Measurements from ENCODE around the gene ZNF831. TPM values are rescaled to one million over a fixed set of nuclear protein-coding genes. Genes with fewer than 3 reads are reported as not detected.

Gene ZNF831
- total and polyA plus RNA-seq, 10 of the 15 experiments (the other 5 are each of a cell fraction or from before 2014, with no cell fraction given), result 0.01 to 0.97 (median 0.23) TPM

GRCh38 chr20:59191036-59191755 lies 27.6 kb downstream of the ZNF831 start:
- 54% methylated on average over 40 of the region's 40 CpGs for WGBS (ENCODE audit: insufficient coverage, insufficient replicate concordance, low lambda C conversion rate, missing lambda C conversion rate)
- H3K27me3 ChIP-seq (replicated peaks in 1 of 2; ENCODE audit: control insufficient read depth in 2 of 2, insufficient read depth in 2 of 2, low read length in 1 of 2), result peaks cover 0 to 1% of the 10 kb centered on the region in 2 experiments; a peak in 2 of 4 replicates
- H3K79me2 ChIP-seq (ENCODE audit: control insufficient read depth, insufficient read depth, low read length), result no peaks in the 10 kb centered on the region
- no peak for ATAC-seq
- POLR2A ChIA-PET, result no interaction called here
- BruUV-seq (replicated peaks), result no TSS peak
- SMC1A ChIA-PET (ENCODE audit: uncharacterized antibody, unreplicated experiment), result no interaction called here
- H3K4me3 ChIP-seq, result no peak overlapping the region
- H3K36me3 ChIP-seq (ENCODE audit: control insufficient read depth in 2 of 2, insufficient read depth in 2 of 2, low read length in 1 of 2), result no peaks in the 10 kb centered on the region
- no peaks in the 10 kb centered on the region for H3K4me1 ChIP-seq (ENCODE audit: control insufficient read depth, insufficient read depth, low read length)
- no peak for FAIRE-seq
- DNase-seq (ENCODE audit: low read depth, low spot score), result no peak
- RAD21 ChIA-PET (ENCODE audit: unreplicated experiment), result no interaction called here
- no peak overlapping the region for H3K4me2 ChIP-seq (ENCODE audit: control insufficient read depth, insufficient read depth)
- in situ Hi-C loops (cut with MboI), result no loop called here
- intact Hi-C loops (cut with micrococcal nuclease; ENCODE audit: unreplicated experiment), result no loop called here
- no peaks in the 10 kb centered on the region for H3K9me3 ChIP-seq (replicated peaks; ENCODE audit: control insufficient read depth, insufficient read depth, low read length)
- H3K27ac ChIP-seq (ENCODE audit: control insufficient read depth, insufficient read depth), result no peak overlapping the region
- no peak overlapping the region for H2AFZ ChIP-seq (ENCODE audit: control insufficient read depth, low read depth, low read length)
- CTCF ChIA-PET, result no interaction called here
- no peak overlapping the region for H3K9ac ChIP-seq (ENCODE audit: control insufficient read depth, insufficient read depth, low read length)
- H4K20me1 ChIP-seq (ENCODE audit: control insufficient read depth, insufficient read depth), result no peaks in the 10 kb centered on the region
- TF ChIP-seq, protein P1, sequence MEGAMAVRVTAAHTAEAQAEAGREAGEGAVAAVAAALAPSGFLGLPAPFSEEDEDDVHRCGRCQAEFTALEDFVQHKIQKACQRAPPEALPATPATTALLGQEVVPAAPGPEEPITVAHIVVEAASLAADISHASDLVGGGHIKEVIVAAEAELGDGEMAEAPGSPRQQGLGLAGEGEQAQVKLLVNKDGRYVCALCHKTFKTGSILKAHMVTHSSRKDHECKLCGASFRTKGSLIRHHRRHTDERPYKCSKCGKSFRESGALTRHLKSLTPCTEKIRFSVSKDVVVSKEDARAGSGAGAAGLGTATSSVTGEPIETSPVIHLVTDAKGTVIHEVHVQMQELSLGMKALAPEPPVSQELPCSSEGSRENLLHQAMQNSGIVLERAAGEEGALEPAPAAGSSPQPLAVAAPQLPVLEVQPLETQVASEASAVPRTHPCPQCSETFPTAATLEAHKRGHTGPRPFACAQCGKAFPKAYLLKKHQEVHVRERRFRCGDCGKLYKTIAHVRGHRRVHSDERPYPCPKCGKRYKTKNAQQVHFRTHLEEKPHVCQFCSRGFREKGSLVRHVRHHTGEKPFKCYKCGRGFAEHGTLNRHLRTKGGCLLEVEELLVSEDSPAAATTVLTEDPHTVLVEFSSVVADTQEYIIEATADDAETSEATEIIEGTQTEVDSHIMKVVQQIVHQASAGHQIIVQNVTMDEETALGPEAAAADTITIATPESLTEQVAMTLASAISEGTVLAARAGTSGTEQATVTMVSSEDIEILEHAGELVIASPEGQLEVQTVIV (IDR thresholded peaks at IDR 0.05; ENCODE audit: borderline replicate concordance, partially characterized antibody), result no peak
- TF ChIP-seq, protein P2, sequence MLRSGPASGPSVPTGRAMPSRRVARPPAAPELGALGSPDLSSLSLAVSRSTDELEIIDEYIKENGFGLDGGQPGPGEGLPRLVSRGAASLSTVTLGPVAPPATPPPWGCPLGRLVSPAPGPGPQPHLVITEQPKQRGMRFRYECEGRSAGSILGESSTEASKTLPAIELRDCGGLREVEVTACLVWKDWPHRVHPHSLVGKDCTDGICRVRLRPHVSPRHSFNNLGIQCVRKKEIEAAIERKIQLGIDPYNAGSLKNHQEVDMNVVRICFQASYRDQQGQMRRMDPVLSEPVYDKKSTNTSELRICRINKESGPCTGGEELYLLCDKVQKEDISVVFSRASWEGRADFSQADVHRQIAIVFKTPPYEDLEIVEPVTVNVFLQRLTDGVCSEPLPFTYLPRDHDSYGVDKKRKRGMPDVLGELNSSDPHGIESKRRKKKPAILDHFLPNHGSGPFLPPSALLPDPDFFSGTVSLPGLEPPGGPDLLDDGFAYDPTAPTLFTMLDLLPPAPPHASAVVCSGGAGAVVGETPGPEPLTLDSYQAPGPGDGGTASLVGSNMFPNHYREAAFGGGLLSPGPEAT (IDR thresholded peaks at IDR 0.05; ENCODE audit: low read depth), result no peak
- TF ChIP-seq BRCA1 (IDR thresholded peaks at IDR 0.05; ENCODE audit: low read depth, low read length) (no peak), ZBTB4 (CRISPR knock-in tag; IDR thresholded peaks at IDR 0.05) (no peak), FOXK2 (IDR thresholded peaks at IDR 0.05) (no peak), JUND (IDR thresholded peaks at IDR 0.05; ENCODE audit: low read depth, low read length) (no peak), NRF1 (conservative IDR thresholded peaks at IDR 0.05; ENCODE audit: low read depth, low read length) (no peak), YBX1 (IDR thresholded peaks at IDR 0.05) (no peak), LARP7 (IDR thresholded peaks at IDR 0.05) (no peak), NR2C2 (IDR thresholded peaks at IDR 0.05; ENCODE audit: borderline replicate concordance, control insufficient read depth, insufficient read length, low read depth) (no peak), CREB1 (IDR thresholded peaks at IDR 0.05; ENCODE audit: low read depth) (no peak), RBBP5 (conservative IDR thresholded peaks at IDR 0.05) (no peak), TCF7 (IDR thresholded peaks at IDR 0.05; ENCODE audit: borderline replicate concordance) (no peak), CBX3 (IDR thresholded peaks at IDR 0.05; ENCODE audit: borderline replicate concordance, low read depth) (no peak), CBX5 (IDR thresholded peaks at IDR 0.05; ENCODE audit: low read depth) (no peak), CHD4 (IDR thresholded peaks at IDR 0.05) (no peak)
- TF ChIP-seq, protein P3, sequence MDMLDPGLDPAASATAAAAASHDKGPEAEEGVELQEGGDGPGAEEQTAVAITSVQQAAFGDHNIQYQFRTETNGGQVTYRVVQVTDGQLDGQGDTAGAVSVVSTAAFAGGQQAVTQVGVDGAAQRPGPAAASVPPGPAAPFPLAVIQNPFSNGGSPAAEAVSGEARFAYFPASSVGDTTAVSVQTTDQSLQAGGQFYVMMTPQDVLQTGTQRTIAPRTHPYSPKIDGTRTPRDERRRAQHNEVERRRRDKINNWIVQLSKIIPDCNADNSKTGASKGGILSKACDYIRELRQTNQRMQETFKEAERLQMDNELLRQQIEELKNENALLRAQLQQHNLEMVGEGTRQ (IDR thresholded peaks at IDR 0.05; ENCODE audit: borderline replicate concordance, low read depth, low read length), result no peak

Measured in GM12878 (cell line).